Activated CD8-positive, alpha-beta T cell treated with anti-CD3 and anti-CD28 coated beads for 36 hours (primary cell): ENCODE results near the gene RANBP1. TPM values are rescaled to one million over a fixed set of nuclear protein-coding genes. Genes with fewer than 3 reads are reported as not detected.

Source experiments
- ATAC-seq: fragments of 200-7000 bp; cut with Tn5 transposase; one replicate; pipeline ENCODE4 v1.10.0; 2021; ENCODE audit warnings: mild to moderate bottlenecking, moderate library complexity
- CTCF ChIA-PET: fragments of 350-600 bp; sonication (Branson Sonifier 250); formaldehyde crosslinking; loops from one replicate; lab custom pipeline; 2021; ENCODE audit warnings: antibody characterized with exemption; lab: Charles Lee
- POLR2A ChIA-PET: fragments of 350-600 bp; sonication (Branson Sonifier 250); formaldehyde crosslinking; loops from one replicate; lab custom pipeline; 2021; ENCODE audit warnings: antibody characterized with exemption; lab: Charles Lee
- DNase-seq: peaks from one replicate; pipeline ENCODE4 v3.0.0-alpha.2; 2020
- H3K27ac Mint-ChIP-seq: one replicate; pipeline ENCODE4 v1.8.0; 2021; ENCODE audit warnings: mild to moderate bottlenecking, mixed read lengths
- H3K27me3 Mint-ChIP-seq: one replicate; pipeline ENCODE4 v1.8.0; 2021; ENCODE audit warnings: mixed read lengths
- H3K36me3 Mint-ChIP-seq: one replicate; pipeline ENCODE4 v1.8.0; 2021; ENCODE audit warnings: low read depth, mixed read lengths
- H3K4me1 Mint-ChIP-seq: one replicate; pipeline ENCODE4 v1.8.0; 2021; ENCODE audit warnings: low read depth, mixed read lengths
- H3K4me3 Mint-ChIP-seq: one replicate; pipeline ENCODE4 v1.8.0; 2021; ENCODE audit warnings: mild to moderate bottlenecking, moderate library complexity, mixed read lengths
- H3K9me3 Mint-ChIP-seq: one replicate; pipeline ENCODE4 v1.8.0; 2021; ENCODE audit warnings: mixed read lengths
- CTCF ChIP-seq: fragments of 200-600 bp; IDR thresholded peaks from one replicate; pipeline ENCODE4 v1.8.0; 2022; ENCODE audit warnings: antibody characterized with exemption, mild to moderate bottlenecking
- intact Hi-C: fragments of 100-400 bp; cut with micrococcal nuclease; formaldehyde crosslinking; loops from one replicate; pipeline ENCODE4 v1.10.0; 2022
- total RNA-seq, 2 experiments: library from RNA; stranded (reverse); gene quantifications; one replicate each; pipeline ENCODE4 v1.2.3, GENCODE V29; 2021

RANBP1 gene
- total RNA-seq, 2 experiments from 2014 or later: 411 to 412 TPM

GRCh38 chr22:20130319-20130718, 14.4 kb downstream of the RANBP1 start:
- Mint-ChIP-seq H3K4me1 (peaks cover 42% of the 10 kb centered on the region), H3K27ac (no peak overlapping the region), H3K36me3 (peaks cover 18% of the 10 kb centered on the region), H3K4me3 (peak overlapping the region; percentile 46), H3K9me3 (no peaks in the 10 kb centered on the region), H3K27me3 (no peaks in the 10 kb centered on the region)
- no peak for ATAC-seq
- POLR2A ChIA-PET: interaction anchor here (0.6 to 8.4 kb wide), 6 partner anchors 13 to 165 kb away, joined by 3 to 111 read pairs (median 4); partner anchors contain the start of genes RANBP1 and TRMT2A
- TF ChIP-seq CTCF: no peak
- CTCF ChIA-PET: interaction anchor here (0.9 to 2.0 kb wide), 5 partner anchors 22 to 159 kb away, joined by 3 to 5 read pairs (median 5); no protein-coding TSS in a partner anchor
- peak; percentile 35 for DNase-seq
- intact Hi-C loops: no loop called here

- peaks cover 45% of the 10 kb centered on the region for H3K4me1 Mint-ChIP-seq
- intact Hi-C loops: no loop called here
- H3K9me3 Mint-ChIP-seq: no peaks in the 10 kb centered on the region
- H3K27me3 Mint-ChIP-seq: no peaks in the 10 kb centered on the region
- POLR2A ChIA-PET: interaction anchor here (0.6 to 8.4 kb wide), 5 partner anchors 9 to 40 kb away, joined by 3 to 111 read pairs (median 3); partner anchors contain the start of genes RANBP1 and TRMT2A
- H3K36me3 Mint-ChIP-seq: peaks cover 17% of the 10 kb centered on the region
- ATAC-seq (peak; percentile 37), DNase-seq (peak; percentile 72)
- peak overlapping the region; percentile 46 for H3K4me3 Mint-ChIP-seq
- no peak for TF ChIP-seq CTCF
- no peak overlapping the region for H3K27ac Mint-ChIP-seq
- CTCF ChIA-PET: interaction anchor here (1.4 kb wide), 1 partner anchor 155 kb away, joined by 5 read pairs; no protein-coding TSS in a partner anchor
These were observed 15.1 kb downstream of the RANBP1 start for GRCh38 chr22:20130731-20131596.

- peak; percentile 53 for ATAC-seq
- peaks cover 12% of the 10 kb centered on the region for H3K36me3 Mint-ChIP-seq
- TF ChIP-seq CTCF: no peak
- peaks cover 48% of the 10 kb centered on the region for H3K4me1 Mint-ChIP-seq
- CTCF ChIA-PET: no interaction called here
- peak within 1 kb of the TSS; percentile 72 for H3K4me3 Mint-ChIP-seq
- intact Hi-C loops: no loop called here
- H3K27ac Mint-ChIP-seq: no peak within 1 kb of the TSS
- no peaks in the 10 kb centered on the region for H3K9me3 Mint-ChIP-seq
- DNase-seq: peak; percentile 30
- no peaks in the 10 kb centered on the region for H3K27me3 Mint-ChIP-seq
- POLR2A ChIA-PET: interaction anchor here (0.6 to 8.4 kb wide), 2 partner anchors 9 to 14 kb away, joined by 3 to 111 read pairs; partner anchors contain the start of genes RANBP1 and TRMT2A
These were observed 15.6 kb downstream of the RANBP1 start, which contains the start of gene ZDHHC8 for GRCh38 chr22:20131597-20131858. Gene ZDHHC8 (plus strand): TSS chr22:20131804. CDS start chr22:20131948, 144 bp downstream.

- no peak for TF ChIP-seq CTCF
- no peaks in the 10 kb centered on the region for H3K9me3 Mint-ChIP-seq
- ChIA-PET POLR2A (no interaction called here), CTCF (no interaction called here)
- H3K27ac Mint-ChIP-seq: no peak overlapping the region
- ATAC-seq: peak; percentile 12
- peaks cover 8% of the 10 kb centered on the region for H3K36me3 Mint-ChIP-seq
- peaks cover 48% of the 10 kb centered on the region for H3K4me1 Mint-ChIP-seq
- peak; percentile 32 for DNase-seq
- intact Hi-C loops: no loop called here
- H3K27me3 Mint-ChIP-seq: no peaks in the 10 kb centered on the region
- peak overlapping the region; percentile 72 for H3K4me3 Mint-ChIP-seq
These were observed 16.2 kb downstream of the RANBP1 start for GRCh38 chr22:20131859-20132685.
